ENCODE results near the gene KTN1.

KTN1 gene

GRCh38 chr14:55645845-55646832 is 66.1 kb downstream of the KTN1 start:
- Histone ChIP-seq H3K9ac (ENCODE audit: low read depth, low read length) (no peak overlapping the region), H3K36me3 (ENCODE audit: insufficient read depth, low read length) (peaks cover 91% of the 10 kb centered on the region), H3K4me3 (ENCODE audit: low read length) (no peak overlapping the region), H3K4me1 (ENCODE audit: insufficient read depth, low read length) (peaks cover 17% of the 10 kb centered on the region), H3K27ac (ENCODE audit: low read depth, low read length) (no peak overlapping the region), H3K9me3 (ENCODE audit: insufficient read depth, low read depth, low read length) (no peaks in the 10 kb centered on the region), H3K27me3 (ENCODE audit: insufficient read depth, low read length) (no peaks in the 10 kb centered on the region)
- 100% methylated on average over 1 of the region's 2 CpGs for WGBS

- H3K36me3 ChIP-seq (ENCODE audit: insufficient read depth, low read length), result peaks cover 93% of the 10 kb centered on the region
- H3K4me3 ChIP-seq (ENCODE audit: low read length), result no peak overlapping the region
- no peaks in the 10 kb centered on the region for H3K9me3 ChIP-seq (ENCODE audit: insufficient read depth, low read depth, low read length)
- H3K4me1 ChIP-seq (ENCODE audit: insufficient read depth, low read length), result no peaks in the 10 kb centered on the region
- no peak overlapping the region for H3K27ac ChIP-seq (ENCODE audit: low read depth, low read length)
- no peaks in the 10 kb centered on the region for H3K27me3 ChIP-seq (ENCODE audit: insufficient read depth, low read length)
- WGBS, result 100% methylated on average over 1 of the region's 1 CpG
- no peak overlapping the region for H3K9ac ChIP-seq (ENCODE audit: low read depth, low read length)
These were observed 71.0 kb downstream of the KTN1 start for GRCh38 chr14:55650992-55651391.

GRCh38 chr14:55654243-55654642 is 74.2 kb downstream of the KTN1 start:
- Histone ChIP-seq H3K27ac (ENCODE audit: low read depth, low read length) (no peak overlapping the region), H3K4me3 (ENCODE audit: low read length) (no peak overlapping the region), H3K36me3 (ENCODE audit: insufficient read depth, low read length) (peaks cover 99% of the 10 kb centered on the region), H3K9ac (ENCODE audit: low read depth, low read length) (no peak overlapping the region), H3K4me1 (ENCODE audit: insufficient read depth, low read length) (no peaks in the 10 kb centered on the region), H3K27me3 (ENCODE audit: insufficient read depth, low read length) (no peaks in the 10 kb centered on the region), H3K9me3 (ENCODE audit: insufficient read depth, low read depth, low read length) (no peaks in the 10 kb centered on the region)
- 94% methylated on average over 2 of the region's 2 CpGs for WGBS

- H3K27ac ChIP-seq (ENCODE audit: low read depth, low read length), result no peak overlapping the region
- no peaks in the 10 kb centered on the region for H3K27me3 ChIP-seq (ENCODE audit: insufficient read depth, low read length)
- no peak overlapping the region for H3K9ac ChIP-seq (ENCODE audit: low read depth, low read length)
- peaks cover 92% of the 10 kb centered on the region for H3K36me3 ChIP-seq (ENCODE audit: insufficient read depth, low read length)
- H3K4me3 ChIP-seq (ENCODE audit: low read length), result no peak overlapping the region
- no peaks in the 10 kb centered on the region for H3K9me3 ChIP-seq (ENCODE audit: insufficient read depth, low read depth, low read length)
- H3K4me1 ChIP-seq (ENCODE audit: insufficient read depth, low read length), result no peaks in the 10 kb centered on the region
These were observed 81.0 kb downstream of the KTN1 start for GRCh38 chr14:55661029-55661428.

GRCh38 chr14:55662752-55663151 is 82.7 kb downstream of the KTN1 start:
- H3K36me3 ChIP-seq (ENCODE audit: insufficient read depth, low read length), result peaks cover 91% of the 10 kb centered on the region

GRCh38 chr14:55665067-55665675 is 85.2 kb downstream of the KTN1 start:
- WGBS, result 100% methylated on average over 4 of the region's 4 CpGs
- H3K9me3 ChIP-seq (ENCODE audit: insufficient read depth, low read depth, low read length), result no peaks in the 10 kb centered on the region
- H3K9ac ChIP-seq (ENCODE audit: low read depth, low read length), result no peak overlapping the region
- H3K27me3 ChIP-seq (ENCODE audit: insufficient read depth, low read length), result no peaks in the 10 kb centered on the region
- peaks cover 89% of the 10 kb centered on the region for H3K36me3 ChIP-seq (ENCODE audit: insufficient read depth, low read length)
- no peak overlapping the region for H3K4me3 ChIP-seq (ENCODE audit: low read length)
- H3K4me1 ChIP-seq (ENCODE audit: insufficient read depth, low read length), result no peaks in the 10 kb centered on the region
- no peak overlapping the region for H3K27ac ChIP-seq (ENCODE audit: low read depth, low read length)

More at GRCh38 chr14:55662752-55663151, 82.7 kb downstream of the KTN1 start:
- no peaks in the 10 kb centered on the region for H3K9me3 ChIP-seq (ENCODE audit: insufficient read depth, low read depth, low read length)
- no peak overlapping the region for H3K27ac ChIP-seq (ENCODE audit: low read depth, low read length)
- H3K9ac ChIP-seq (ENCODE audit: low read depth, low read length), result no peak overlapping the region
- no peak overlapping the region for H3K4me3 ChIP-seq (ENCODE audit: low read length)
- 89% methylated on average over 5 of the region's 5 CpGs for WGBS
- no peaks in the 10 kb centered on the region for H3K4me1 ChIP-seq (ENCODE audit: insufficient read depth, low read length)
- no peaks in the 10 kb centered on the region for H3K27me3 ChIP-seq (ENCODE audit: insufficient read depth, low read length)

GRCh38 chr14:55667801-55668200 is 87.8 kb downstream of the KTN1 start:
- Histone ChIP-seq H3K27me3 (ENCODE audit: insufficient read depth, low read length) (no peaks in the 10 kb centered on the region), H3K4me1 (ENCODE audit: insufficient read depth, low read length) (no peaks in the 10 kb centered on the region), H3K9ac (ENCODE audit: low read depth, low read length) (no peak overlapping the region), H3K36me3 (ENCODE audit: insufficient read depth, low read length) (peaks cover 91% of the 10 kb centered on the region), H3K9me3 (ENCODE audit: insufficient read depth, low read depth, low read length) (no peaks in the 10 kb centered on the region), H3K4me3 (ENCODE audit: low read length) (no peak overlapping the region), H3K27ac (ENCODE audit: low read depth, low read length) (no peak overlapping the region)
- WGBS, result 95% methylated on average over 2 of the region's 2 CpGs

GRCh38 chr14:55671641-55672040 is 91.6 kb downstream of the KTN1 start:
- no peak overlapping the region for H3K27ac ChIP-seq (ENCODE audit: low read depth, low read length)
- WGBS, result 86% methylated on average over 2 of the region's 2 CpGs
- no peak overlapping the region for H3K9ac ChIP-seq (ENCODE audit: low read depth, low read length)
- H3K9me3 ChIP-seq (ENCODE audit: insufficient read depth, low read depth, low read length), result no peaks in the 10 kb centered on the region
- H3K4me3 ChIP-seq (ENCODE audit: low read length), result no peak overlapping the region
- no peaks in the 10 kb centered on the region for H3K27me3 ChIP-seq (ENCODE audit: insufficient read depth, low read length)
- H3K4me1 ChIP-seq (ENCODE audit: insufficient read depth, low read length), result no peaks in the 10 kb centered on the region
- peaks cover 98% of the 10 kb centered on the region for H3K36me3 ChIP-seq (ENCODE audit: insufficient read depth, low read length)

- Histone ChIP-seq H3K36me3 (ENCODE audit: insufficient read depth, low read length) (peaks cover 96% of the 10 kb centered on the region), H3K9me3 (ENCODE audit: insufficient read depth, low read depth, low read length) (no peaks in the 10 kb centered on the region; the same call in 1 of the 2 replicates), H3K27ac (ENCODE audit: low read depth, low read length) (no peak overlapping the region), H3K4me3 (ENCODE audit: low read length) (no peak overlapping the region), H3K27me3 (ENCODE audit: insufficient read depth, low read length) (no peaks in the 10 kb centered on the region), H3K9ac (ENCODE audit: low read depth, low read length) (no peak overlapping the region), H3K4me1 (ENCODE audit: insufficient read depth, low read length) (no peaks in the 10 kb centered on the region)
- WGBS, result 93% methylated on average over 2 of the region's 2 CpGs
These were observed 93.0 kb downstream of the KTN1 start for GRCh38 chr14:55673048-55673447.

GRCh38 chr14:55681096-55681495 is 101.1 kb downstream of the KTN1 start:
- 83% methylated on average over 2 of the region's 2 CpGs for WGBS
- peaks cover 98% of the 10 kb centered on the region for H3K36me3 ChIP-seq (ENCODE audit: insufficient read depth, low read length)
- H3K27ac ChIP-seq (ENCODE audit: low read depth, low read length), result no peak overlapping the region
- H3K4me3 ChIP-seq (ENCODE audit: low read length), result no peak overlapping the region
- H3K9me3 ChIP-seq (ENCODE audit: insufficient read depth, low read depth, low read length), result peaks cover 5% of the 10 kb centered on the region; the same call in 1 of the 2 replicates
- H3K27me3 ChIP-seq (ENCODE audit: insufficient read depth, low read length), result no peaks in the 10 kb centered on the region
- H3K4me1 ChIP-seq (ENCODE audit: insufficient read depth, low read length), result no peaks in the 10 kb centered on the region
- H3K9ac ChIP-seq (ENCODE audit: low read depth, low read length), result no peak overlapping the region

- no peaks in the 10 kb centered on the region for H3K9me3 ChIP-seq (ENCODE audit: insufficient read depth, low read depth, low read length)
- 0 out of 2 replicates have a peak, but pooled peaks cover 2% of the 10 kb centered on the region for H3K4me1 ChIP-seq (ENCODE audit: insufficient read depth, low read length)
- peaks cover 66% of the 10 kb centered on the region for H3K36me3 ChIP-seq (ENCODE audit: insufficient read depth, low read length)
- H3K27me3 ChIP-seq (ENCODE audit: insufficient read depth, low read length), result no peaks in the 10 kb centered on the region
- no peak overlapping the region for H3K27ac ChIP-seq (ENCODE audit: low read depth, low read length)
- 97% methylated on average over 8 of the region's 8 CpGs for WGBS
- no peak overlapping the region for H3K9ac ChIP-seq (ENCODE audit: low read depth, low read length)
- no peak overlapping the region for H3K4me3 ChIP-seq (ENCODE audit: low read length)
These were observed 105.1 kb downstream of the KTN1 start for GRCh38 chr14:55684956-55685584.
